Neural cell (in vitro differentiated cells): ENCODE results near the gene AMFR. TPM values are rescaled to one million over a fixed set of nuclear protein-coding genes. Genes with fewer than 3 reads are reported as not detected.

Source experiments
- H2AFZ ChIP-seq: fragments of 200-600, 300-800 bp; sonication (generic), shearing (Covaris generic); 2 replicates; pipeline ENCODE4 v1.6.0; 2014; ENCODE audit warnings: low read depth, mild to moderate bottlenecking, antibody characterized with exemption, low read length, moderate library complexity
- H3F3A ChIP-seq: fragments of 200-600 bp; shearing (Covaris generic); 2 replicates; pipeline ENCODE4 v1.6.1; 2016; ENCODE audit warnings: mild to moderate bottlenecking, moderate library complexity, mixed read lengths, antibody characterized with exemption, low read length; ENCODE audit not compliant: insufficient read depth, poor library complexity, severe bottlenecking
- H3K27ac ChIP-seq: fragments of 200-600, 300-800 bp; sonication (generic), shearing (Covaris generic); 2 replicates; pipeline ENCODE4 v1.5.1; 2014; ENCODE audit warnings: mild to moderate bottlenecking, low read length, moderate library complexity
- H3K27me3 ChIP-seq: fragments of 300-800, 200-600 bp; sonication (generic), shearing (Covaris generic); 2 replicates; pipeline ENCODE4 v1.6.0; 2014; ENCODE audit warnings: mild to moderate bottlenecking, low read depth, low read length, moderate library complexity; ENCODE audit not compliant: insufficient read depth
- H3K36me3 ChIP-seq: fragments of 300-800, 200-600 bp; sonication (generic), shearing (Covaris generic); 2 replicates; pipeline ENCODE4 v1.5.1; 2014; ENCODE audit warnings: mild to moderate bottlenecking, antibody characterized with exemption, low read length, moderate library complexity; ENCODE audit not compliant: insufficient read depth
- H3K4me2 ChIP-seq: fragments of 300-800, 200-600 bp; sonication (generic), shearing (Covaris generic); 2 replicates; pipeline ENCODE4 v1.6.0; 2014; ENCODE audit warnings: mild to moderate bottlenecking, low read length
- H3K4me3 ChIP-seq: fragments of 300-800, 200-600 bp; sonication (generic), shearing (Covaris generic); 2 replicates; pipeline ENCODE4 v1.5.1; 2014; ENCODE audit warnings: mild to moderate bottlenecking, low read length, moderate library complexity
- H3K79me2 ChIP-seq: fragments of 200-600 bp; shearing (Covaris generic); replicated peaks from 2 replicates; pipeline ENCODE4 v1.6.0; 2014; ENCODE audit warnings: mild to moderate bottlenecking, low read length, moderate library complexity; ENCODE audit not compliant: insufficient read depth
- H3K9ac ChIP-seq: fragments of 300-800, 200-600 bp; sonication (generic), shearing (Covaris generic); 2 replicates; pipeline ENCODE4 v1.6.1; 2016; ENCODE audit warnings: mild to moderate bottlenecking, low read length, mixed read lengths
- H3K9me2 ChIP-seq: fragments of 200-600 bp; shearing (Covaris generic); 2 replicates; pipeline ENCODE4 v1.6.1; 2016; ENCODE audit warnings: mild to moderate bottlenecking, low read length, mixed read lengths; ENCODE audit not compliant: insufficient read depth
- H3K9me3 ChIP-seq: fragments of 200-600, 300-800 bp; sonication (generic), shearing (Covaris generic); 2 replicates; pipeline ENCODE4 v1.6.1; 2016; ENCODE audit warnings: mild to moderate bottlenecking, mixed run types, low read length, moderate library complexity, mixed read lengths
- H4K20me1 ChIP-seq: fragments of 200-600 bp; shearing (Covaris generic); 2 replicates; pipeline ENCODE4 v1.6.1; 2016; ENCODE audit warnings: mild to moderate bottlenecking, mixed run types; ENCODE audit not compliant: insufficient read depth
- CTCF ChIP-seq: fragments of 450-650 bp; IDR thresholded peaks from 2 replicates; pipeline ENCODE4 v1.5.1; 2014; ENCODE audit warnings: antibody characterized with exemption, mild to moderate bottlenecking, moderate library complexity; ENCODE audit not compliant: poor library complexity, severe bottlenecking
- EP300 ChIP-seq: fragments of 450-650 bp; conservative IDR thresholded peaks from 2 replicates; pipeline ENCODE4 v1.6.1; 2014; ENCODE audit warnings: antibody characterized with exemption, mild to moderate bottlenecking, moderate library complexity; ENCODE audit not compliant: poor library complexity, severe bottlenecking
- EZH2 ChIP-seq: fragments of 200-600, 300-800 bp; shearing (Covaris generic), sonication (generic); IDR thresholded peaks from 2 replicates; pipeline ENCODE4 v1.6.1; 2014; ENCODE audit warnings: antibody characterized with exemption, low read length, borderline replicate concordance, mild to moderate bottlenecking; ENCODE audit not compliant: insufficient read depth, poor library complexity, severe bottlenecking
- MXI1 ChIP-seq: fragments of 450-650 bp; conservative IDR thresholded peaks from 2 replicates; pipeline ENCODE4 v1.6.1; 2014; ENCODE audit warnings: antibody characterized with exemption, mild to moderate bottlenecking; ENCODE audit not compliant: poor library complexity, severe bottlenecking
- POLR2AphosphoS5 ChIP-seq: IDR thresholded peaks from 2 replicates; pipeline ENCODE4 v1.6.1; 2012
- RAD21 ChIP-seq: fragments of 450-650 bp; conservative IDR thresholded peaks from 2 replicates; pipeline ENCODE4 v1.6.1; 2014; ENCODE audit warnings: antibody characterized with exemption, mild to moderate bottlenecking, moderate library complexity
- REST ChIP-seq: IDR thresholded peaks from 2 replicates; pipeline ENCODE4 v1.6.1; 2012; ENCODE audit warnings: borderline replicate concordance
- SMC3 ChIP-seq: fragments of 450-650 bp; conservative IDR thresholded peaks from 2 replicates; pipeline ENCODE4 v1.6.1; 2014; ENCODE audit warnings: antibody characterized with exemption, mild to moderate bottlenecking, moderate library complexity; ENCODE audit not compliant: poor library complexity
- TAF1 ChIP-seq: IDR thresholded peaks from 2 replicates; pipeline ENCODE4 v1.6.1; 2012; ENCODE audit warnings: low read depth
- polyA plus RNA-seq: library from polyadenylated mRNA; depleted of rRNA; stranded (reverse); fragments of >200 nt; gene quantifications from 2 replicates; pipeline ENCODE4 v1.2.3, GENCODE V29; 2014

Gene AMFR
- polyA plus RNA-seq, 1 donor from 2014 or later, result 101 TPM

- TF ChIP-seq EP300, result no peak
- no peak for TF ChIP-seq REST
- TF ChIP-seq RAD21, result no peak
- no peak for TF ChIP-seq CTCF
- TF ChIP-seq POLR2AphosphoS5, result no peak
- TF ChIP-seq TAF1, result no peak
- no peak for TF ChIP-seq MXI1
- no peak for TF ChIP-seq EZH2
- no peak for TF ChIP-seq SMC3
- Histone ChIP-seq H3K79me2 (no peaks in the 10 kb centered on the region), H3K9me2 (no peaks in the 10 kb centered on the region), H2AFZ (no peak overlapping the region), H3K27ac (no peak overlapping the region), H3K4me3 (no peak overlapping the region), H3F3A (no peaks in the 10 kb centered on the region), H3K4me2 (no peak overlapping the region), H3K9me3 (no peaks in the 10 kb centered on the region), H4K20me1 (no peaks in the 10 kb centered on the region), H3K9ac (no peak overlapping the region), H3K36me3 (peaks cover 8% of the 10 kb centered on the region), H3K27me3 (no peaks in the 10 kb centered on the region)
Observed at GRCh38 chr16:56345406-56346050, 79.8 kb downstream of the AMFR start.

- no peak for TF ChIP-seq MXI1
- no peaks in the 10 kb centered on the region for H3K9me2 ChIP-seq
- no peak overlapping the region for H3K4me2 ChIP-seq
- no peaks in the 10 kb centered on the region for H3K27me3 ChIP-seq
- no peak overlapping the region for H3K4me3 ChIP-seq
- H3K27ac ChIP-seq, result no peak overlapping the region
- no peaks in the 10 kb centered on the region for H3K79me2 ChIP-seq
- no peaks in the 10 kb centered on the region for H3F3A ChIP-seq
- no peaks in the 10 kb centered on the region for H3K9me3 ChIP-seq
- no peak overlapping the region for H2AFZ ChIP-seq
- peaks cover 8% of the 10 kb centered on the region for H3K36me3 ChIP-seq
- no peaks in the 10 kb centered on the region for H4K20me1 ChIP-seq
- H3K9ac ChIP-seq, result no peak overlapping the region
Observed at GRCh38 chr16:56344518-56345405, 80.6 kb downstream of the AMFR start.
